Liver (tissue), 9 donors: ENCODE data around the gene MIB1. TPM values are rescaled to one million over a fixed set of nuclear protein-coding genes. Genes with fewer than 3 reads are reported as not detected.
"Not testable (repeated sequence)": the region's sequence is repeated elsewhere in the genome, so short reads cannot be mapped to it uniquely, and the experiment has no call there.

Experiments used
- DNase-seq: peaks from one replicate; pipeline ENCODE4 v3.0.0-alpha.2; 2017; ENCODE audit warnings: low spot score
- H3K27ac ChIP-seq, 2 donors: one replicate each; pipeline ENCODE4 v1.7.0; 2013; ENCODE audit warnings: inconsistent platforms in 2 of 2, low read length in 2 of 2, control low read depth in 1 of 2, low read depth in 1 of 2, mild to moderate bottlenecking in 1 of 2
- H3K27me3 ChIP-seq, 4 donors: one replicate each; pipeline versions ENCODE4 v1.6.1 to v1.7.0; 2013; ENCODE audit warnings: low read length in 3 of 4, inconsistent platforms in 1 of 4, mild to moderate bottlenecking in 1 of 4, moderate library complexity in 1 of 4; ENCODE audit not compliant: control insufficient read depth in 4 of 4, insufficient read depth in 4 of 4
- H3K36me3 ChIP-seq, 4 donors: one replicate each; pipeline versions ENCODE4 v1.6.1 to v1.7.0; 2013; ENCODE audit warnings: low read length in 3 of 4, mild to moderate bottlenecking in 3 of 4, low read depth in 1 of 4, moderate library complexity in 1 of 4; ENCODE audit not compliant: control insufficient read depth in 4 of 4, insufficient read depth in 3 of 4
- H3K4me1 ChIP-seq, 4 donors: one replicate each; pipeline versions ENCODE4 v1.6.1 to v1.7.0; 2013; ENCODE audit warnings: low read length in 3 of 4, mild to moderate bottlenecking in 3 of 4, moderate library complexity in 1 of 4; ENCODE audit not compliant: control insufficient read depth in 4 of 4, insufficient read depth in 4 of 4
- H3K4me3 ChIP-seq, 3 donors: one replicate each; pipeline versions ENCODE4 v1.6.1 to v1.7.0; 2013; ENCODE audit warnings: low read length in 3 of 3, control low read depth in 1 of 3, low read depth in 1 of 3, mild to moderate bottlenecking in 1 of 3
- H3K9ac ChIP-seq, 2 donors: one replicate each; pipeline ENCODE4 v1.7.0; 2013; ENCODE audit warnings: low read length in 2 of 2, mild to moderate bottlenecking in 2 of 2, moderate library complexity in 2 of 2, control low read depth in 1 of 2, low read depth in 1 of 2
- H3K9me3 ChIP-seq, 4 donors: one replicate each; pipeline versions ENCODE4 v1.6.1 to v1.7.0; 2013; ENCODE audit warnings: low read length in 3 of 4; ENCODE audit not compliant: control insufficient read depth in 4 of 4
- ATF3 ChIP-seq: IDR thresholded peaks from 2 replicates; pipeline ENCODE4 v1.6.1; 2016; ENCODE audit warnings: antibody characterized with exemption
- CTCF ChIP-seq: fragments of 150-350 bp; IDR thresholded peaks from 2 replicates; pipeline ENCODE4 v1.5.1; 2017; ENCODE audit warnings: improper control_type of control experiment, low read depth, low read length; ENCODE audit not compliant: missing input control
- EGR1 ChIP-seq, 2 donors: IDR thresholded peaks; 2 replicates each; pipeline ENCODE4 v1.6.1; 2016 to 2018; ENCODE audit warnings: antibody characterized with exemption in 2 of 2, low read depth in 2 of 2
- FOXA1 ChIP-seq: IDR thresholded peaks from 2 replicates; pipeline ENCODE4 v1.6.1; 2016; ENCODE audit warnings: antibody characterized with exemption
- FOXA2 ChIP-seq: IDR thresholded peaks from 2 replicates; pipeline ENCODE4 v1.6.1; 2016; ENCODE audit warnings: antibody characterized with exemption
- GABPA ChIP-seq, 2 donors: IDR thresholded peaks in 1 of 2; conservative IDR thresholded peaks in 1 of 2; 2 replicates each; pipeline ENCODE4 v1.6.1; 2016; ENCODE audit warnings: antibody characterized with exemption in 2 of 2, mild to moderate bottlenecking in 1 of 2, moderate library complexity in 1 of 2
- HNF4A ChIP-seq, 2 donors: conservative IDR thresholded peaks; 2 replicates each; pipeline ENCODE4 v1.6.1; 2016; ENCODE audit warnings: antibody characterized with exemption in 2 of 2, mild to moderate bottlenecking in 2 of 2
- HNF4G ChIP-seq: IDR thresholded peaks from 2 replicates; pipeline ENCODE4 v1.6.1; 2016; ENCODE audit warnings: antibody characterized with exemption
- JUND ChIP-seq, 2 donors: IDR thresholded peaks; 2 replicates each; pipeline ENCODE4 v1.6.1; 2016; ENCODE audit warnings: antibody characterized with exemption in 2 of 2
- MAX ChIP-seq: IDR thresholded peaks from 2 replicates; pipeline ENCODE4 v1.6.1; 2016; ENCODE audit warnings: antibody characterized with exemption
- NR2F2 ChIP-seq: IDR thresholded peaks from 2 replicates; pipeline ENCODE4 v1.6.1; 2016; ENCODE audit warnings: antibody characterized with exemption
- RAD21 ChIP-seq, 2 donors: IDR thresholded peaks; 2 replicates each; pipeline ENCODE4 v1.6.1; 2016; ENCODE audit warnings: antibody characterized with exemption in 2 of 2, mild to moderate bottlenecking in 2 of 2
- REST ChIP-seq: IDR thresholded peaks from 2 replicates; pipeline ENCODE4 v1.6.1; 2016; ENCODE audit warnings: antibody characterized with exemption, mild to moderate bottlenecking
- RXRA ChIP-seq, 2 donors: IDR thresholded peaks; 2 replicates each; pipeline ENCODE4 v1.6.1; 2017 to 2018; ENCODE audit warnings: antibody characterized with exemption in 2 of 2, mild to moderate bottlenecking in 1 of 2
- SP1 ChIP-seq: IDR thresholded peaks from 2 replicates; pipeline ENCODE4 v1.6.1; 2018; ENCODE audit warnings: antibody characterized with exemption, mild to moderate bottlenecking
- TAF1 ChIP-seq: conservative IDR thresholded peaks from 2 replicates; pipeline ENCODE4 v1.6.1; 2016; ENCODE audit warnings: antibody characterized with exemption, mild to moderate bottlenecking
- YY1 ChIP-seq: IDR thresholded peaks from 2 replicates; pipeline ENCODE4 v1.6.1; 2016; ENCODE audit warnings: antibody characterized with exemption, mild to moderate bottlenecking
- ZBTB33 ChIP-seq: IDR thresholded peaks from 2 replicates; pipeline ENCODE4 v1.6.1; 2016; ENCODE audit warnings: antibody characterized with exemption
- WGBS: extraction: QIAGEN DNeasy Blood & Tissue Kit; methylation state at CpG from one replicate; pipeline ENCODE4 v1.1.7; 2013; 5-methylcytosine and 5-hydroxymethylcytosine counted together
- polyA plus RNA-seq, 2 donors: library from polyadenylated mRNA; stranded (reverse) in 1 of 2; unstranded in 1 of 2; fragments of 200-250 nt in 1 of 2; fragments of >200 nt in 1 of 2; fragmentation: Nextera tagmentation in 1 of 2; extraction: Ambion mirVana in 1 of 2; gene quantifications; one replicate each; pipeline versions ENCODE4 v1.2.1 to v1.2.3, GENCODE V29; 2013 to 2015
- total RNA-seq, 2 donors: library from RNA; depleted of rRNA; stranded (reverse); fragments of >200 nt; gene quantifications; one replicate each; pipeline ENCODE4 v1.2.3, GENCODE V29; 2014
- donor health status: healthy.
- donor health status: healthy.
- donor health status: healthy.
- donor health status: healthy.
- donor health status: healthy.

MIB1 gene
- total and polyA plus RNA-seq, 4 donors, result 2.7 to 29.6 (median 14.9) TPM

- no peaks in the 10 kb centered on the region for H3K9me3 ChIP-seq
- H3K4me3 ChIP-seq, result no peak overlapping the region
- peaks cover 0 to 5% (median 1%) of the 10 kb centered on the region in 4 donors for H3K36me3 ChIP-seq
- H3K27me3 ChIP-seq, result no peaks in the 10 kb centered on the region
- TF ChIP-seq TAF1 (no peak), HNF4A (conservative IDR thresholded peaks at IDR 0.05) (no peak), YY1 (no peak), MAX (no peak), RAD21 (IDR thresholded peaks at IDR 0.05) (no peak), FOXA2 (no peak), CTCF (no peak)
- no peak for DNase-seq
- peaks cover 0 to 17% (median 1%) of the 10 kb centered on the region in 4 donors for H3K4me1 ChIP-seq
- 96% methylated on average over 28 of the region's 28 CpGs for WGBS
- no peak overlapping the region for H3K9ac ChIP-seq
- no peak overlapping the region for H3K27ac ChIP-seq
These were observed 34.2 kb upstream of the MIB1 start for GRCh38 chr18:21706386-21706865.

- not testable (repeated sequence) for H3K27me3 ChIP-seq, H3K9ac ChIP-seq
- WGBS, result 89% methylated on average over 7 of the region's 7 CpGs
These were observed 33.5 kb upstream of the MIB1 start for GRCh38 chr18:21707130-21707529.

GRCh38 chr18:21714474-21714873 is 26.1 kb upstream of the MIB1 start:
- 100% methylated on average over 1 of the region's 1 CpG for WGBS
- no peak overlapping the region for H3K27ac ChIP-seq
- H3K36me3 ChIP-seq, result no peaks in the 10 kb centered on the region
- no peaks in the 10 kb centered on the region for H3K9me3 ChIP-seq
- no peak overlapping the region for H3K4me3 ChIP-seq
- H3K4me1 ChIP-seq, result no peaks in the 10 kb centered on the region
- no peaks in the 10 kb centered on the region for H3K27me3 ChIP-seq
- DNase-seq, result no peak
- TF ChIP-seq EGR1 (IDR thresholded peaks at IDR 0.05; ENCODE audit: low read depth in 2 of 2) (no peak), TAF1 (no peak), YY1 (no peak), SP1 (no peak), RXRA (IDR thresholded peaks at IDR 0.05) (no peak), FOXA1 (no peak), ATF3 (no peak), HNF4A (conservative IDR thresholded peaks at IDR 0.05) (no peak), HNF4G (no peak), FOXA2 (no peak), CTCF (no peak), JUND (IDR thresholded peaks at IDR 0.05) (no peak), MAX (no peak), REST (no peak), NR2F2 (no peak), GABPA (IDR thresholded peaks at IDR 0.05 in 1 of 2, conservative IDR thresholded peaks at IDR 0.05 in 1 of 2) (no peak), ZBTB33 (no peak), RAD21 (IDR thresholded peaks at IDR 0.05) (no peak)
- H3K9ac ChIP-seq, result no peak overlapping the region

More at GRCh38 chr18:21707130-21707529, 33.5 kb upstream of the MIB1 start:
- H3K9me3 ChIP-seq, H3K4me3 ChIP-seq, DNase-seq, H3K36me3 ChIP-seq, H3K27ac ChIP-seq: not testable (repeated sequence)
- H3K4me1 ChIP-seq, result peaks cover 0 to 17% (median 1%) of the 10 kb centered on the region in 4 donors
